HepG2 (cell line): Measurements from ENCODE around the gene ZCCHC9. TPM values are rescaled to one million over a fixed set of nuclear protein-coding genes. Genes with fewer than 3 reads are reported as not detected.

Source experiments
- ARID3A ChIP-seq: IDR thresholded peaks from 2 replicates; pipeline ENCODE4 v1.6.1; 2012; ENCODE audit warnings: low read depth, low read length, improper control_type of control experiment
- ASH2L ChIP-seq: fragments of 300-600, 200-600 bp; sonication (generic); IDR thresholded peaks from 2 replicates; pipeline ENCODE4 v1.7.0; 2017; ENCODE audit warnings: low read depth, mild to moderate bottlenecking, moderate library complexity, mixed read lengths, low read length; ENCODE audit not compliant: insufficient read length
- ELF3 ChIP-seq: IDR thresholded peaks from 2 replicates; pipeline ENCODE4 v1.6.1; 2016; ENCODE audit warnings: missing genetic modification reagents, missing compliant biosample characterization
- GABPB1 ChIP-seq: IDR thresholded peaks from 2 replicates; pipeline ENCODE4 v1.6.1; 2016; ENCODE audit warnings: mild to moderate bottlenecking, missing genetic modification reagents, moderate library complexity, missing compliant biosample characterization
- GZF1 ChIP-seq: sonication (generic); formaldehyde crosslinking; IDR thresholded peaks from 2 replicates; pipeline ENCODE4 v1.5.1; 2020; ENCODE audit warnings: mild to moderate bottlenecking, missing genetic modification reagents
- HNRNPLL ChIP-seq: fragments of 200-400 bp; formaldehyde crosslinking; IDR thresholded peaks from 2 replicates; pipeline ENCODE4 v1.6.1; 2017; ENCODE audit warnings: mild to moderate bottlenecking, low read depth, low read length; ENCODE audit not compliant: poor library complexity, severe bottlenecking
- KLF13 ChIP-seq: sonication (generic); formaldehyde crosslinking; IDR thresholded peaks from 2 replicates; pipeline ENCODE4 v1.4.0; 2020; ENCODE audit warnings: mild to moderate bottlenecking, missing genetic modification reagents
- MAFF ChIP-seq: IDR thresholded peaks from 2 replicates; pipeline ENCODE4 v1.6.1; 2011; ENCODE audit warnings: low read depth, low read length, improper control_type of control experiment
- MED1 ChIP-seq: sonication (generic); formaldehyde crosslinking; IDR thresholded peaks from 2 replicates; pipeline ENCODE4 v1.4.0; 2020; ENCODE audit warnings: missing genetic modification reagents
- MIXL1 ChIP-seq: IDR thresholded peaks from 2 replicates; pipeline ENCODE4 v1.6.1; 2016
- MLX ChIP-seq: IDR thresholded peaks from 2 replicates; pipeline ENCODE4 v1.6.1; 2016
- NCOR1 ChIP-seq: fragments of 200-600 bp; sonication (generic); IDR thresholded peaks from 2 replicates; pipeline ENCODE4 v1.7.0; 2017; ENCODE audit warnings: antibody characterized with exemption, low read length, borderline replicate concordance
- NR2C2 ChIP-seq: sonication (generic); formaldehyde crosslinking; IDR thresholded peaks from 2 replicates; pipeline ENCODE4 v1.4.0; 2020; ENCODE audit warnings: missing genetic modification reagents, mild to moderate bottlenecking, moderate library complexity, borderline replicate concordance
- PHF5A ChIP-seq: IDR thresholded peaks from one replicate; pipeline ENCODE4 v1.6.1; 2018; ENCODE audit warnings: low read depth, missing genetic modification reagents; ENCODE audit not compliant: unreplicated experiment
- POGZ ChIP-seq: sonication (generic); formaldehyde crosslinking; IDR thresholded peaks from 2 replicates; pipeline ENCODE4 v1.4.0; 2020; ENCODE audit warnings: mild to moderate bottlenecking, missing genetic modification reagents
- PPARG ChIP-seq: conservative IDR thresholded peaks from 2 replicates; pipeline ENCODE4 v1.6.1; 2016; ENCODE audit warnings: missing biosample characterization, missing genetic modification reagents
- SAP130 ChIP-seq: IDR thresholded peaks from 2 replicates; pipeline ENCODE4 v1.6.1; 2016; ENCODE audit warnings: low read depth
- SPEN ChIP-seq: sonication (generic); formaldehyde crosslinking; IDR thresholded peaks from 2 replicates; pipeline ENCODE4 v1.5.1; 2020; ENCODE audit warnings: low read depth, mild to moderate bottlenecking, missing genetic modification reagents
- TEAD3 ChIP-seq: optimal IDR thresholded peaks from 2 replicates; pipeline ENCODE3; 2016; ENCODE audit warnings: borderline replicate concordance
- ZBTB38 ChIP-seq: sonication (generic); formaldehyde crosslinking; IDR thresholded peaks from 2 replicates; pipeline ENCODE4 v1.5.1; 2020; ENCODE audit warnings: mild to moderate bottlenecking, missing genetic modification reagents
- ZNF335 ChIP-seq: sonication (generic); formaldehyde crosslinking; IDR thresholded peaks from 2 replicates; pipeline ENCODE4 v1.4.0; 2020; ENCODE audit warnings: missing genetic modification reagents
- ZNF616 ChIP-seq: sonication (generic); formaldehyde crosslinking; IDR thresholded peaks from 2 replicates; pipeline ENCODE4 v1.5.0; 2020; ENCODE audit warnings: low read depth, mild to moderate bottlenecking, missing genetic modification reagents
- ZNF800 ChIP-seq: sonication (generic); formaldehyde crosslinking; IDR thresholded peaks from 2 replicates; pipeline ENCODE4 v1.4.0; 2020; ENCODE audit warnings: missing genetic modification reagents
- ZNF891 ChIP-seq: sonication (generic); formaldehyde crosslinking; IDR thresholded peaks from 2 replicates; pipeline ENCODE4 v1.5.0; 2020; ENCODE audit warnings: mild to moderate bottlenecking, missing genetic modification reagents
- polyA plus RNA-seq, 8 experiments: library from polyadenylated mRNA; depleted of rRNA in 3 of 8; stranded (reverse) in 7 of 8; unstranded in 1 of 8; fragments of >200 nt; fragmentation: Illumina TruSeq in 4 of 8; extraction: Trizol in 4 of 8; gene quantifications; 2 replicates each; pipeline versions ENCODE4 v1.2.1 to v1.2.3, GENCODE V29; 2011 to 2016; ENCODE audit warnings: low read depth in 4 of 8, missing spikeins in 1 of 8, mixed read lengths in 1 of 8; ENCODE audit not compliant: insufficient read depth in 1 of 8
- total RNA-seq, 5 experiments: library from RNA; depleted of rRNA; stranded (reverse); fragments of >200 nt; fragmentation: Illumina TruSeq; extraction: Trizol; gene quantifications; 2 replicates each; pipeline ENCODE4 v1.2.3, GENCODE V29; 2016; ENCODE audit warnings: low read depth in 1 of 5
- TF ChIP-seq, protein P1 (sequence below): sonication (generic); formaldehyde crosslinking; IDR thresholded peaks from 2 replicates; pipeline ENCODE4 v1.4.0; 2020; ENCODE audit warnings: mild to moderate bottlenecking, missing genetic modification reagents

Gene ZCCHC9
- total and polyA plus RNA-seq, 2 of the 13 experiments (the other 11 are each of a cell fraction or from before 2014, with no cell fraction given), result 28.7 to 52.5 TPM

GRCh38 chr5:81353189-81353588, 51.8 kb downstream of the ZCCHC9 start (continued):
- TF ChIP-seq GABPB1 (CRISPR knock-in tag) (0 out of 2 replicates have a peak, but pooled peaks have one; percentile 15), MAFF (peak; percentile 46; the same call in 1 of the 2 replicates), GZF1 (CRISPR knock-in tag) (no peak), ZNF335 (0 out of 2 replicates have a peak, but pooled peaks have one; percentile 30), SAP130 (CRISPR knock-in tag) (peak; percentile 80), ZBTB38 (no peak), POGZ (CRISPR knock-in tag) (peak; percentile 78), MED1 (peak; percentile 93), MIXL1 (CRISPR knock-in tag) (peak; percentile 93), SPEN (CRISPR knock-in tag) (peak; percentile 67; the same call in 1 of the 2 replicates), PHF5A (CRISPR knock-in tag) (peak; percentile 69), ZNF800 (CRISPR knock-in tag) (peak; percentile 65; the same call in 1 of the 2 replicates), KLF13 (no peak), PPARG (CRISPR knock-in tag) (peak; percentile 96), NCOR1 (peak; percentile 91; the same call in 1 of the 2 replicates), ELF3 (CRISPR knock-in tag) (peak; percentile 67), ARID3A (peak; percentile 97), ASH2L (peak; percentile 64), HNRNPLL (no peak), ZNF891 (no peak), ZNF616 (CRISPR knock-in tag) (no peak), NR2C2 (peak; percentile 72), TEAD3 (peak; percentile 72), MLX (peak; percentile 83)
- TF ChIP-seq, protein P1, sequence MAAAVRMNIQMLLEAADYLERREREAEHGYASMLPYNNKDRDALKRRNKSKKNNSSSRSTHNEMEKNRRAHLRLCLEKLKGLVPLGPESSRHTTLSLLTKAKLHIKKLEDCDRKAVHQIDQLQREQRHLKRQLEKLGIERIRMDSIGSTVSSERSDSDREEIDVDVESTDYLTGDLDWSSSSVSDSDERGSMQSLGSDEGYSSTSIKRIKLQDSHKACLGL (CRISPR knock-in tag), result no peak
- TF ChIP-seq, all 625 proteins: peak for 142
